MM.1S (cell line): ENCODE measurements around the gene FCGR3A.
"Not testable (repeated sequence)": the region's sequence is repeated elsewhere in the genome, so short reads cannot be mapped to it uniquely, and the experiment has no call there.

Source experiments
- DNase-seq: peaks from one replicate; pipeline ENCODE4 v3.0.0-alpha.2; 2015
- H2AFZ ChIP-seq: fragments of 300-600 bp; sonication (generic); 2 replicates; pipeline ENCODE4 v1.6.0; 2016; ENCODE audit warnings: antibody characterized with exemption, low read length
- H3F3A ChIP-seq: fragments of 300-600 bp; sonication (generic); 2 replicates; pipeline ENCODE4 v1.6.1; 2016; ENCODE audit warnings: mild to moderate bottlenecking, antibody characterized with exemption, low read length, moderate library complexity, mixed read lengths; ENCODE audit not compliant: insufficient read depth
- H3K27ac ChIP-seq: fragments of 300-600 bp; sonication (generic); 2 replicates; pipeline ENCODE4 v1.5.1; 2016; ENCODE audit warnings: mild to moderate bottlenecking, low read length
- H3K27me3 ChIP-seq: fragments of 300-600 bp; sonication (generic); replicated peaks from 2 replicates; pipeline ENCODE4 v1.6.0; 2016; ENCODE audit warnings: low read length; ENCODE audit not compliant: insufficient read depth
- H3K36me3 ChIP-seq: fragments of 300-600 bp; sonication (generic); replicated peaks from 2 replicates; pipeline ENCODE4 v1.6.1; 2016; ENCODE audit warnings: mild to moderate bottlenecking, low read length, mixed read lengths; ENCODE audit not compliant: insufficient read depth
- H3K4me1 ChIP-seq: fragments of 300-600 bp; sonication (generic); 2 replicates; pipeline ENCODE4 v1.6.1; 2016; ENCODE audit warnings: low read length, mixed read lengths
- H3K4me2 ChIP-seq: fragments of 300-600 bp; sonication (generic); 2 replicates; pipeline ENCODE4 v1.6.0; 2016; ENCODE audit warnings: low read depth, low read length
- H3K4me3 ChIP-seq: fragments of 300-600 bp; sonication (generic); 2 replicates; pipeline ENCODE4 v1.5.1; 2016; ENCODE audit warnings: low read length, mixed read lengths
- H3K79me2 ChIP-seq: fragments of 300-600 bp; sonication (generic); 2 replicates; pipeline ENCODE4 v1.6.1; 2016; ENCODE audit warnings: mixed run types, low read length, mixed read lengths
- H3K9ac ChIP-seq: fragments of 300-600 bp; sonication (generic); 2 replicates; pipeline ENCODE4 v1.6.1; 2016; ENCODE audit warnings: low read length, mixed read lengths
- H3K9me2 ChIP-seq: fragments of 300-600 bp; sonication (generic); replicated peaks from 2 replicates; pipeline ENCODE4 v1.6.1; 2016; ENCODE audit warnings: mild to moderate bottlenecking, low read length, mixed read lengths; ENCODE audit not compliant: insufficient read depth
- H3K9me3 ChIP-seq: fragments of 300-600 bp; sonication (generic); replicated peaks from 2 replicates; pipeline ENCODE4 v1.6.1; 2016; ENCODE audit warnings: mild to moderate bottlenecking, low read length, mixed read lengths; ENCODE audit not compliant: insufficient read depth
- H4K20me1 ChIP-seq: fragments of 300-600 bp; sonication (generic); 2 replicates; pipeline ENCODE4 v1.6.1; 2016; ENCODE audit warnings: mild to moderate bottlenecking, low read length, moderate library complexity, mixed read lengths; ENCODE audit not compliant: insufficient read depth

FCGR3A gene

DNA sequence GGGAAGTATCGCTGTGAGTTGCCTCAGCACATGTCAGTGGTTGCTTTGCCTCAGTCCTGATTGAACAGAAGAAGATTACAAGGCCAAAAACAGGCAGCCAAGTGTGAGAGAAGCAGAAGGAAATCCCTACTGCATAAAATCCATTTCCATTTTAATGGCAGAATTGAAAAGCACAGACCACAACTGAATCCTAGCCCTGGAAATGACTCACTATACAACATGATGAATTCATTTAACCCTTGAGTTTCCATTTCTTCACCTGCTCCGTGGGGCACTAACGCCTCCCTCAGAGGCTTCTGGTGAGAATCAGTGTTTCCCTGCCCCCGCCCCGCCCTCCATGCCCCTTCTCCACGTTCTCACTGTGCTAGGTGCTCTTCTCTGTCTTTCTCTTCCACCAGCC is 40.3 kb upstream of the FCGR3A start:
- H3K4me1 ChIP-seq, H3K27ac ChIP-seq, H3K27me3 ChIP-seq, H3K4me3 ChIP-seq, H2AFZ ChIP-seq, H3K4me2 ChIP-seq, H3K9me2 ChIP-seq, H3K9ac ChIP-seq, DNase-seq, H3K79me2 ChIP-seq, H3F3A ChIP-seq, H3K9me3 ChIP-seq, H3K36me3 ChIP-seq, H4K20me1 ChIP-seq: not testable (repeated sequence)

DNA sequence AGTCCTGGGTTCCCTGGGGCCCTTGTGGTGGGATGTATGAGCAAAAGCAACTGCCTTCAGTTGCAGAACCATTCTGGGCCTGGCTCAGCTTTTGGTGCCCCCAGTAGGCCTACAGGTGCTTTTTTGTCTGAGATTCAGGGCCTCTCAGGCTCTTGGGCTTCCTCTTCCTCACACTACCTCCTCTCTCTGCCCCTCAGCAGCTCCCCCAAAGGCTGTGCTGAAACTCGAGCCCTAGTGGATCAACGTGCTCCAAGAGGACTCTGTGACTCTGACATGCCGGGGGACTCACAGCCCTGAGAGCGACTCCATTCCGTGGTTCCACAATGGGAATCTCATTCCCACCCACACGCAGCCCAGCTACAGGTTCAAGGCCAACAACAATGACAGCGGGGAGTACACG is 39.7 kb upstream of the FCGR3A start:
- not testable (repeated sequence) for H3K27ac ChIP-seq, H3K79me2 ChIP-seq, H2AFZ ChIP-seq, H3K4me2 ChIP-seq, H3K9me3 ChIP-seq, DNase-seq, H3K9ac ChIP-seq, H3K4me3 ChIP-seq, H3K4me1 ChIP-seq, H3K27me3 ChIP-seq, H4K20me1 ChIP-seq, H3K36me3 ChIP-seq, H3F3A ChIP-seq, H3K9me2 ChIP-seq

DNA sequence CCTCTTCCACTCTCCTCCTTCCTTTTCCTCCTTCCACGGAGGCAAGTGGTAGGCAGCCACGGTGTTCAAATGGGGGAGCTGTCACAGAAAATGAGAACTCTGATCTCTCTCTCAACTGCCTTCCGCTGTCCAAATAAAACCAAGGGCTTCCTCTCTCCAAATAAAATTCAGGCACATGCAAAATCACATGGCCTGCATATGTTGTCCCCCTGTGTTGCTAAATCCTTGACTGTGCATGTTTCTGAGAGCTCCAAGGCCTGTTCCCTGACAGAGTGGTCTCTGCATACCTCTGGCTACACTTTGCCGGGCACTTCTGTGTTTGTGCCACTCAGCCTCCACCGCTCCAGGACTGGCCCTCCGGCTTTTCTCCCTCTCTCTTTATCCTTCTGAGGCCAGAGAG is 39.0 kb upstream of the FCGR3A start:
- H3K4me1 ChIP-seq, H3K27ac ChIP-seq, DNase-seq, H3K9me2 ChIP-seq, H4K20me1 ChIP-seq, H3K4me2 ChIP-seq, H3K27me3 ChIP-seq, H3F3A ChIP-seq, H3K36me3 ChIP-seq, H3K4me3 ChIP-seq, H3K9ac ChIP-seq, H2AFZ ChIP-seq, H3K9me3 ChIP-seq, H3K79me2 ChIP-seq: not testable (repeated sequence)

DNA sequence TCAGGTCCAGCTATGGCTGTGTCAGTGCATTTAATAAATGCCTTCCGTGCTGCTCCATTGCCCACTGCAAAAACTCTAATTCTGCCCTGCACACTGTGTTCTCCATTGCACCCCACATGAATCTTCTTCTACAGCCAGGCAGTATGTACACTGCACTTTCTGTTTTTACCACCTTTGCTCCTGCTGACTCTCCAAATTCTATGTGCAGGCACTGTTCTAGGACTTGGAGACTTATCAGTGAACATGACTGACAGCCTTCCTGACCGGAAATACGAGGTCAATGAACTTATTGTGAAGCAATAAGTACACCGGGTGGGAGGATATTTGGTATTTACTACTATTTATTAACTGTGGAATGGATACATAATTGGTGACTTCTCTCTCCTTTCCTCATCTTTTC is 33.3 kb upstream of the FCGR3A start:
- H3F3A ChIP-seq, H3K27me3 ChIP-seq, H3K4me1 ChIP-seq, H3K9me2 ChIP-seq, H3K9me3 ChIP-seq, H3K4me2 ChIP-seq, H3K4me3 ChIP-seq, DNase-seq, H3K36me3 ChIP-seq, H3K79me2 ChIP-seq, H4K20me1 ChIP-seq, H3K27ac ChIP-seq, H2AFZ ChIP-seq, H3K9ac ChIP-seq: not testable (repeated sequence)

DNA sequence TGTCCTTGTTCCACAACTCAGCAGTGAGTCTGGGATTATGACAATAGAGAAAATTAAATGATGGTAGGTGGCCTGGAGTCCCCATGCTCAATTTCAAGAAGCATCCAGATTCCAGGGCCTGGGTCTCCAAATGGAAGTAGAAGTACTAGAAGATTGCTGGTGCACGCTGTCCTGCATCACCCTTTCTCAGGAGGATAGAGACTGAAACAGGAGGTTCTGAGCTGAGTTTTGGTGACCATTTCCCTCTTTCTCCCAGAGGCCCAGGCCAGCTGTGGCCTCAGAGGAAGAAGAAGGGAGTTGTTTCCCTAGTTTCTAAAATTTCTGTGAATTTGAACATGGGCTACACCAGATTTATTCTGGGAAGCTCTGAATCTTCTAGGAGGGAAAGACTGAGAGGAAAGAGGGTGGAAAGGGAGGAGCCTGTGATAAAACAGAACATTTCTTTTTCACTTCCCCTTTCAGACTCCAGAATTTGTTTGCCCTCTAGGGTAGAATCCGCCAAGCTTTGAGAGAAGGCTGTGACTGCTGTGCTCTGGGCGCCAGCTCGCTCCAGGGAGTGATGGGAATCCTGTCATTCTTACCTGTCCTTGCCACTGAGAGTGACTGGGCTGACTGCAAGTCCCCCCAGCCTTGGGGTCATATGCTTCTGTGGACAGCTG is 31.4 kb upstream of the FCGR3A start:
- H3K9me3 ChIP-seq, H3K79me2 ChIP-seq, H3K27ac ChIP-seq, H3F3A ChIP-seq, H3K27me3 ChIP-seq, H2AFZ ChIP-seq, H3K4me2 ChIP-seq, H3K36me3 ChIP-seq, H3K4me1 ChIP-seq, H3K4me3 ChIP-seq, H4K20me1 ChIP-seq, H3K9me2 ChIP-seq, H3K9ac ChIP-seq, DNase-seq: not testable (repeated sequence)

DNA sequence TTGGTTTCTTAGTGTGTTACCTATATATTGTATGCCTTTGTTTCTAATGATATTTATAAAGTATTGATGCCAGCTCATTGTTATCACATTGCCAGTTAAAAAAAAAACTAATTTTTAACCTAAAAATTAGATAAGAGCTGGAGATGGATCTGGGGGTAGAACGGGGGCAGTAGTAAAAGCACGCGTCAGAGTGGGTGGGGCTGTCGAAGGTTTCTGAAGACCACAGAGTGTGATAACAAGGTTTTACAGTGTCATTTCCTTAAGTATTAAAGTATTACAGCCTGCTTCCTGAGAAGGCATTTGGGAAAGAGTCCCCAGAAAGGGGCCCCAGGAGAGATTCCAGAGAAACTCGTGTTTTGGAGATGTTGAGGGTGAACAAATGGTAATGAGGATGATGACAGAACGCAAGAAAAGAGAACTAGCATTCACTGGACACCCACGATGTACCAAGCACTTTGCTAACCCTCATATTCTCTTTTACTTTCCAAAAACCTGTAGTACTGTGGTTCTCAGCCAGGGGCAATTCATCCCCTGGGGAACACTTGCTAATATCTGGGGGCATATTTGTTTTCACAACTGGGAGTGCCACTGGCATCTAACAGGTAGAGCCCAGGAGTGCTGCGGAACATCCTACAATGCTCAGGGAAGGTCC is 30.4 kb upstream of the FCGR3A start:
- H3K27ac ChIP-seq, H3K9me3 ChIP-seq, H3K27me3 ChIP-seq, H3F3A ChIP-seq, H3K4me1 ChIP-seq, H4K20me1 ChIP-seq, H3K79me2 ChIP-seq, H3K9me2 ChIP-seq, H2AFZ ChIP-seq, DNase-seq, H3K36me3 ChIP-seq, H3K4me2 ChIP-seq, H3K9ac ChIP-seq, H3K4me3 ChIP-seq: not testable (repeated sequence)

DNA sequence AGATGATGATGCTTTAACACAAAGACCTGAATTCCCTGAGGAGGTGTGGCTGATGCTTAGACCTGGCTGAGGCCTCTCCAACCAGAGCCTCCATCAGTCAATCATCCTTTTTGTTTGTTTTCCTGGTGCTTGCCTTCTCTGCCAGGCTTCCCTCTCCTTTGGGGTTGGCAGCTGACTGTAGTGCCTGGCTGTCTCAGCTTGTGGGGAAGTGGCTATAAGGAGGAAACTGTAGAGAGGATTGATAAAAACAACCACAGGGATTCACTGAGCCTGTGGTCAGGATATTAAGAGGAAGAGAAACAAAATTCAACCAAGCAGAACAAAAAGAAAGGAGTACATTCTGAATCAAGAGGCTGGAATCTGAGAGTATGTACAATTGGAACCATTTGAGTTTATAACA is 27.1 kb upstream of the FCGR3A start:
- not testable (repeated sequence) for DNase-seq, H3K9me2 ChIP-seq, H2AFZ ChIP-seq

DNA sequence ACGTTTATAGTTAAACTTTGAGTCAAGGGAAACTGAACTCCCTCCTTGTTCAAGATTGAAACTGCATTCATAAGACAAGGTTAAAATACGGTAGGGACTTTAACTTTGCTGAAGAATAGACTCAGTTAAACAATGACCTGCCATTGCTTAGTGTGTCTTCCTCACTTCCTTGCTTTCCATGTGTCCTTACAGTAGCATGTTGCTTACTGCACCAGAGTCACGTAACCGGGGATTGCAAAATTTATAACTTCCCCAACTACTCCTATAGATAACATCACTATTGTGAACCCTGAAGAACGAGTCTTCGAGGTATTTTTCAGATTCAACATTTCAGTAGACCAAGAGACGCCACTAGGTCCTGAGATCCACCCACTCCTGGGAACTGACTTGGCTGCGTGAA is 22.1 kb upstream of the FCGR3A start:
- H3K36me3 ChIP-seq, H3K9me2 ChIP-seq, H4K20me1 ChIP-seq, H3K27ac ChIP-seq, H3K27me3 ChIP-seq, H2AFZ ChIP-seq, H3K79me2 ChIP-seq, H3K4me3 ChIP-seq, H3K4me2 ChIP-seq, H3F3A ChIP-seq, DNase-seq, H3K9me3 ChIP-seq, H3K4me1 ChIP-seq, H3K9ac ChIP-seq: not testable (repeated sequence)

More for the DNA sequence above, 27.1 kb upstream of the FCGR3A start:
- not testable (repeated sequence) for H3K79me2 ChIP-seq, H3K27ac ChIP-seq, H3K9ac ChIP-seq, H3K27me3 ChIP-seq, H3K36me3 ChIP-seq, H4K20me1 ChIP-seq, H3F3A ChIP-seq, H3K9me3 ChIP-seq, H3K4me1 ChIP-seq, H3K4me3 ChIP-seq, H3K4me2 ChIP-seq
